Anterior cingulate cortex (tissue), 58 donors: ENCODE measurements around the gene GAPDHS.

Experiments used
- DNase-seq, 58 donors: peaks; one replicate each; lab custom pipeline; 2025; lab: John Stamatoyannopoulos, UW

The GAPDHS gene

GRCh38 chr19:35509861-35510625 is 23.2 kb upstream of the GAPDHS start:
- DNase-seq, result peak in 45 of 58 donors; percentile 2 to 75 (median 23)

DNA sequence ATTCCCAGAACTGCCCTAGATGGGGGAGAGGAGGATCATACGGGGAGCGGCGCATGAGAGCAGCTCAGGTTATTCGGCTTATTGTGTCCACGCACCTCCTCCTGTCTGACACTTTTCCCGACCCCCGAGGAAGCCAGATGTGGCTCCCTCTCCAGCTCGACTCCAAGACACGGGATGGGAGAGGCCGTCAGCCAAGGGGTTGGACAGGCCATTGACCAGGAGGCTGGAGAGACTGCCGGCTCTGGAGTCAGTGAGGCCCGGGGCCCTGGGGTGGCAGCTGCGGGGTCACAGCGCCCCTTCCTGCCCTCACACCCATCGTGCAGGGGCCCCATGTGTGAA is 22.7 kb upstream of the GAPDHS start:
- DNase-seq, result no peak

DNA sequence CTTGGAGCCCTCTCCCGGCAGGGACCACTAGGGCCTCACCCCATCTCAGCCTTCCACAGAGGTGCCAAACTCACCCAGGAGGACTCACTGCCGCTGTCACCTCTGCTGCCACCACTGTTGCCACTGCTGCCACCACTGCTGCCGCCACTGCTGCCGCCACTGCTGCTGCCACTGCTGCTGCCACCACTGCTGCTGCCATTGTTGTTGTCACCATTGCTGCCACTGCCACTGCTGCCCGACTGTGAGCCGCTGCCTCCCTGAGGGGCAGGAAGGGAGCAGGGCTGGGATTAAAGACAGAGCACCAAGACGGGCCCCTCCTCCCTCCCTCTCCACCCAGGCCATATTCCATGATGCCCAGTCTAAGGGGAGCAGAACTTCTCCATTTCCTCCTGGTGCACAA is 21.9 kb upstream of the GAPDHS start:
- no peak for DNase-seq

DNA sequence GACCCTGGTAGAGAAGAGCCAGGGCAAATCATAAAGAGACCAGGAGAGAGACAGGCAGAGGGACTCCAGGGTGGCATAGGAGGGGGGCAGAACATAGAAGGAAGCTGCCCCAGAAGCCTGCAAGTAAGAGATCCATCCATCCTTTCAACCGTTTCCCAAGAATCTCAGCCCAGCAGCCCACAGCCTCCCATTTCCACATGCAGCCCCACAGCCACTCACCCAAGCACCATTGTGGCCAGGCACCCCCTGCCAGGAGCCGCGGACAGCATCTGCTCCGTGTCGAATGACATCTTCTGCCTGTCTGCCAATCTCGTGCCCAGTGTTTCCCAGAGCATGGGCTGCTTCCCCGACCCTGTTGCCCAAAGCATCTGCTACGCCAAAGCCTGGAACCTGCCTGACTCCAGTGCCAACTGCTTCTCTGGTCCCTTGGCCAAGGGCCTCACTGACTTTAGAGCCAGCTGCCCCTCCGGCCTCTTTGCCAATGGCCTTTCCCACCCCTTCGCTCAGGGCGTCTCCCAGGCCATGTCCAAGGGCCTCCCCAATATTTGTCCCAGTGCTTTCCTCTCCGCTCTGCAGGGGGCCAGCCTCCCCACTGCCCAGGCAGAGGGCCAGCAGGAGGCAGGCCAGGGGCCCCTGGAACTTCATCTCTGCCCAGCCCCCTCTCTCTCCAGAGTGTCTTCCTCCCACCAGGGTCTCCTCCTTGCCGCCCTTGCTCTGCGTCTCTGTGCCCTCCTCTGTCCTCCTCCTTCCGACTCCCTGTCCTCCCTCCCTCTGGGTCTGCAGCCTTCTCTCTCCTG is 20.2 kb upstream of the GAPDHS start:
- DNase-seq, result no peak

GRCh38 chr19:35513628-35514281 is 19.5 kb upstream of the GAPDHS start, which contains the start of gene DMKN:
DMKN (minus strand) TSS chr19:35513649; CDS start chr19:35513475, 174 bp downstream.
- peak in 1 of 58 donors; percentile 17 for DNase-seq

DNA sequence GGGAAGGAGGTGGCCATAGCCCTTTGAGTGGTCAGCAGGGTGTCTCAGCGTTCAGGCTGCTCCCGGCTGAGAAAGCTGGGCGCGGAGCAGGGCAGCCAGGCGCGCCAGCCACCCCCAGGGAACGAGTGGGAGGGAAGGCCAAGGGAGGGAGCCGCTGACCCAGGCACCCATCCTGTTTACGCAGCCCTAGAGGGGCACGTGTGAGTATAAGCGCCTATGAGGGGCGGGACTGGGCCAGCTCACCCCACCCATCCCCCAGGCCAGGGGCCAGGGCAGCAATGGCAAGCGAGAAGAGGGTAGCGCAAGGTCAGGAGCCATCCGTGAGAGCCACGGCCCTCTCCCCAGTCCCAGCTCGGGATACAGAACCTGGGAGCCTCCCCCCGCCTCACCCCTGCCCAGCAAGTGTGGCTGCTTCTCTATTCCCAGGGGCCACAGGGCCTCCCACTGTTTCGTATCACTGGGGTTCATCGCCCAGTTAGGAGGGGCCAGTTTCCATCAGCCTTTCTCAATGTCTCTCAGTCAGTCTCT is 18.9 kb upstream of the GAPDHS start:
- DNase-seq, result no peak

DNA sequence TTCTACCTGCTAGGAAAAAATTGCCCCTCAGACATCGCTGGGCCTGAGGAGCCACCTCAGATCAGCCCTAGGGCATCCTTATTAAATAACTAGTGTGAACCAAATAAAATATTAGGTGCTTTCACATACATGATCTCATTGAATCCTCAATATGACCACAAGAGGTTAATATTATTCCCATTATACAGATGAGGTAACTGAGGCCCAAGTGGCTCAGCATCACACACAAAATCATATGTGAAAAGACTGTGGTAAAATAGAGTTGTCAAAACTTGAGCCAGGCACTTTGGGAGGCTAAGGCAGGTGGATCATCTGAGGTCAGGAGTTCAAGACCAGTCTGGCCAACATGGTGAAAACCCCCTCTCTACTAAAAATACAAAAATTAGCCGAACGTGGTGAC is 16.9 kb upstream of the GAPDHS start:
- DNase-seq, result no peak

GRCh38 chr19:35517342-35517741 is 15.9 kb upstream of the GAPDHS start:
- no peak for DNase-seq

DNA sequence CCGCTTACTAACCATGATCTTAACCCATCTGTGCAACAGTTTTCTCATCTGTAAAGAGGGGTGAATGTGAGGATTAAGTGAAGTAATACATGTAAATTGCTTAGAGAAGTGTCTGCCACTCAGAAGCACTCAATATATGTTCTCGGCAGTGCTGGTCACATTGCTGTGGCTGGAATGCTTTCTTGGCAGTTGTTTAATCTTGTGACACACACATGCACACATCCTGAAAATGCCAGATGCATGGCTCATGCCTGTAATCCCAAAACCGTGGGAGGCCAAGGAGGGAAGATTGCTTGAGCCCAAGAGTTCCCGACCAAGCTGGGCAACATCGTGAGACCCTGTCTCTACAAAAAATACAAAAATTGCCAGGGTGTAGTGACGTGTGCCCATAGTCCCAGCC is 14.9 kb upstream of the GAPDHS start:
- DNase-seq, result no peak

GRCh38 chr19:35519291-35519690 is 14.0 kb upstream of the GAPDHS start:
- no peak for DNase-seq

GRCh38 chr19:35521124-35521743 is 12.0 kb upstream of the GAPDHS start:
- DNase-seq, result no peak

DNA sequence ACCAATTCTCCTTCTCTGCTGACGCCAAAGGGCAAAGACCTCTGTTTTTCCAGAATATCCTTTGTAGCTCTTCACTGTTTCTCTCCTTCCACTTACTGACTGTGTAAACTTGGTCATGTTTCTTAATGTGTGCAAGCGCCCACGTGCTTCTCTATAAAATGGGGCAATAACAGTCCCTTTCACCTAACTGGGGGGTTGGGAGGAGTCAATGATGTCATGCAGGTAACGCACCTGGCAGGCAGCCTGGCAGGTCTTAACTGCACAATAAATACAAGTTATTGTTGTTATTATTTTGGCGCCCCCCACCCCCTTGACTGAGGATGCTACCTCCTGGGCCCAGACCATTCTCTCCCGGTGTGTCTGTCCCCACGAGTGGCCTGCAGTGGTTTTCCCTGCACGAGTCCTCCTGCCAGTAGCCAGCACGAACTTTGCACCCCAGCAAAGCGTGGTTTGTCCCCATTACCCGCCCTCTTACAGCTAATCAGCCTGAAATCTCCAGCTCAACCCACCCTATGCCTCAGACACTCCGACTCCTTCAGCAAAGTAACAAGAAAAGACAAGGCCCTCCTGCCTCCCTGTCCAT is 10.4 kb upstream of the GAPDHS start:
- no peak for DNase-seq

GRCh38 chr19:35524181-35524837 is 8.9 kb upstream of the GAPDHS start:
- no peak for DNase-seq

DNA sequence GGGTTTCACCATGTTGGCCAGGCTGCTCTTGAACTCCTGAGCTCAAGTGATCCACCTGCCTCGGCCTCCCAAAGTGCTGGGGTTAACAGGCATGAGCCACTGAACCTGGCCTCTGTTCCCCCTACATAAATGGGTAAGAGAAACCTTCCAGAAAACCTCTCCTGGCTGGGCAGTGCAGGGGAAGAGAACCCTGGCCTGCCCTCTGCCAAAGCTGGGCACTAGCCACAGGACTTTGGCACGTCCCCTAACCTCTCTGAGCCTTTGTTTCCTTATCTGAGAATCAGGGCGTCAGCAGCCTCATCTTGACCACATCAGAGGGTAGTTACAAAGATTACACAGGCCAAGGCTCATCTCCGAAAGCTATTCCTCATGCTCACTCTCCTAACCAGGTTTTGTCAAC is 7.4 kb upstream of the GAPDHS start:
- DNase-seq, result no peak

DNA sequence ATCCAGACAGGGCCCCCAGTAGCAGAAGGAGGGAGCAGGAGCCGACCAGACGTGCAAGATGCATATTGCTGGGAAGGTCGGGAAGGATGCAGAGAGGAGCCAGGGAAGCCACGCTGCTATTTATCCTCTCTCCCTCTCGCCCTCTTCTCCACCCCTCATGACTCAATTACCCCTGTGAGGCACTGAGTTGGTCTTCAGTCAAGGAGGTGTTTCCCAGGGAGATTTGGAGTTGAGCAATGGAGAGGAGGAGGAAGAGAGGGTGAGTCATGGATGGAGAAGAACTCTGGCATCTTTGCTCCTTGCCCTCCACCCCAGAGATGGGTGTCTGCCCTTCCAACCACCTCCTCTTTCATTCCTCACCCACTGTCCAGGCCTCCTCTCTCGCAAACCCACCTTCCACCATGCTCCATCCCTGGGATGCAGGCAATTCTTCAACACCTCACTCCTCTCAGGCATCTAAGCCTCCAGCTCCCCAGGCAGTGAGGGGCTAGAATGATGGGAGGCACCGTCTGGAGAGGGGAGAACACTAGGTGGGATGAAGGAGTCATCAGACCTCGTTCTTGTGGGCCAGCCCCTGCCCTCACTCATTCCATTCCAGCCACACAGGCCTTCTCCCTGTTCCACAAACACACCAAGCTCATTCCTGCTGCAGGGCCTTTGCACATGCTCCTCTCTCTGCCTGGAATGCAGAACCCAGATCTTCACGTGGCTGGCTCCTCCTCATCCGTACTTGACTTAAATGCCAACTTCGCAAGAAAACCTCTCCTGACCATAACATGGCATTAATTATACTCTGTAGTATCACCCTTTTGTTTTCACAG is 4.8 kb upstream of the GAPDHS start, which contains the start of gene SBSN:
TSS of gene SBSN (minus strand) at position 94 of the 821 bp plus-strand sequence. CDS start at position 64, 30 bp downstream.
- no peak for DNase-seq

GRCh38 chr19:35529241-35530218 is 3.7 kb upstream of the GAPDHS start:
- DNase-seq, result no peak

- no peak for DNase-seq
Measured at GRCh38 chr19:35531291-35531690, 2.0 kb upstream of the GAPDHS start.
